ENCODE measurements around the gene FHOD3. TPM values are rescaled to one million over a fixed set of nuclear protein-coding genes. Genes with fewer than 3 reads are reported as not detected.
A peak's percentile ranks its signal among the peaks of the same experiment; 100 is the strongest.

The FHOD3 gene
- total and polyA plus RNA-seq, 7 donors = 5.4 to 98.2 (median 20.2) TPM

DNA sequence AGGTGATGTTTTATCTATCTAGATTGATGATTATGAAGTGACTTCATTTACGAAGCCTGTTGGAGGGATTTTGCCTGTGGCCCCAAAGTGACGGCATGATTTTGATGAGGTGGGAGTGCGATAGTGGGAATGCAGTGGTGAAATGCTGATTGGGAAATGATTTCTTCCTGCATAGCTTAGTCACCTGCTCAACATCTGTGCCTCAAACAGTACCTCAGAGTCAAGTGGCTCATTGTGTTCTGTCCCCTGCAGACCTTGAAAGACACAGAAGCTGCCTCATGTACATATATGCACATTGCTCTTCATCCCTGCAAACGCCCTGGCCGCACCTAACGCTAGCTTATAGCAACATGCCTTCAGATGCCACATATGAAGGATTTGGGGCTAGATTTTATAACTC, 330.1 kb downstream of the FHOD3 start:
- H3K4me1 ChIP-seq = peaks cover 15% of the 10 kb centered on the region
- no peak overlapping the region for H3K4me3 ChIP-seq
- intact Hi-C loops (cut with DNase I) = no loop called here
- H3K27ac ChIP-seq = no peak overlapping the region
- TF ChIP-seq, protein P1, sequence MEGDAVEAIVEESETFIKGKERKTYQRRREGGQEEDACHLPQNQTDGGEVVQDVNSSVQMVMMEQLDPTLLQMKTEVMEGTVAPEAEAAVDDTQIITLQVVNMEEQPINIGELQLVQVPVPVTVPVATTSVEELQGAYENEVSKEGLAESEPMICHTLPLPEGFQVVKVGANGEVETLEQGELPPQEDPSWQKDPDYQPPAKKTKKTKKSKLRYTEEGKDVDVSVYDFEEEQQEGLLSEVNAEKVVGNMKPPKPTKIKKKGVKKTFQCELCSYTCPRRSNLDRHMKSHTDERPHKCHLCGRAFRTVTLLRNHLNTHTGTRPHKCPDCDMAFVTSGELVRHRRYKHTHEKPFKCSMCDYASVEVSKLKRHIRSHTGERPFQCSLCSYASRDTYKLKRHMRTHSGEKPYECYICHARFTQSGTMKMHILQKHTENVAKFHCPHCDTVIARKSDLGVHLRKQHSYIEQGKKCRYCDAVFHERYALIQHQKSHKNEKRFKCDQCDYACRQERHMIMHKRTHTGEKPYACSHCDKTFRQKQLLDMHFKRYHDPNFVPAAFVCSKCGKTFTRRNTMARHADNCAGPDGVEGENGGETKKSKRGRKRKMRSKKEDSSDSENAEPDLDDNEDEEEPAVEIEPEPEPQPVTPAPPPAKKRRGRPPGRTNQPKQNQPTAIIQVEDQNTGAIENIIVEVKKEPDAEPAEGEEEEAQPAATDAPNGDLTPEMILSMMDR (IDR thresholded peaks at IDR 0.05) = no peak
- H3K9me3 ChIP-seq = no peaks in the 10 kb centered on the region
- H3K36me3 ChIP-seq (ENCODE audit: insufficient read depth in 1 of 2, low read depth in 1 of 2) = peaks cover 0 to 5% of the 10 kb centered on the region in 2 donors
- no peak for DNase-seq
- WGBS, 3 donors = 94 to 97% (median 96%) methylated on average over 6 of the region's 6 CpGs
- H3K27me3 ChIP-seq (ENCODE audit: insufficient read depth in 3 of 3, low read length in 2 of 3) = no peaks in the 10 kb centered on the region
- no peak for ATAC-seq

DNA sequence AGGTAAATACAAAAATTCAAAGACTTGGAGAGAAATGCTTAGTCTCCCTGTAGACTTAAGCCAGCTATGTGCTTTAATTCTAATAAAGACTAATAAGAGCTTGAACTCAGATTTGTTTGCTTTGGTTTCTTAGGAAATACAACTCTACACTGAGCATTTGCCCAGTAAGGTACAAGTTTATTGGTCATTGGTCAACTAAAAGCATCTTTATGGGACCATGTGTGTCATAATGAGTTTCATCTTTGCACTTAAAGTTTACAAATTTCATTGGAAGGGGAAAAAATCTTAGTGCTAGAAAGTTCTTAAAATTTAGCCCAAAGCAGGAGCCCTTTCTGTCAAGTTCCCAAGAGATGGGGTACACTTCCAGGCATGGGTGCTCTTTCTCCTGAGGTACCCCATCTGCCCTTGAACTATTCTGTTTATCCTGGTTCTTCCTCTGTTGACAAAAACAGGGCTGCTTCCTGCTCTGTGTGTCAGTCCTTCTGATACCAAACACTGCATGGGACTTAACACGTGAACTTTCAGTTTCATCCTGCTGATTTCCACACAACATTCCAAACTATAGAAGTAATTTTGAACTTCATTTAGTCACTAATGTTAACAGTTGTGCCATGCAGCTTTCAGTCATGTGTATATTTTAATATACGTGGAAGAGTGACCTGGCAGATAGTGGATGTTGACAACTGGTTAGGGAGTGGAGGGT, 331.1 kb downstream of the FHOD3 start:
- Histone ChIP-seq H3K27me3 (ENCODE audit: insufficient read depth in 3 of 3, low read length in 2 of 3) (no peaks in the 10 kb centered on the region), H3K27ac (peak overlapping the region; percentile 41), H3K9me3 (no peaks in the 10 kb centered on the region), H3K36me3 (ENCODE audit: insufficient read depth in 1 of 2, low read depth in 1 of 2) (peaks cover 0 to 5% of the 10 kb centered on the region in 2 donors), H3K4me1 (peaks cover 15% of the 10 kb centered on the region), H3K4me3 (no peak overlapping the region)
- TF ChIP-seq, protein P1 (IDR thresholded peaks at IDR 0.05) = no peak
- intact Hi-C loops (cut with DNase I) = no loop called here
- DNase-seq (no peak), ATAC-seq (peak; percentile 53 to 84 (median 76))
- WGBS, 3 donors = 10 to 24% (median 20%) methylated on average over 2 of the region's 2 CpGs

- WGBS, 3 donors = 29 to 51% (median 30%) methylated on average over 4 of the region's 4 CpGs
- no peak for DNase-seq
- Histone ChIP-seq H3K9me3 (no peaks in the 10 kb centered on the region), H3K36me3 (ENCODE audit: insufficient read depth in 1 of 2, low read depth in 1 of 2) (peaks cover 0 to 5% of the 10 kb centered on the region in 2 donors), H3K27ac (peak overlapping the region; percentile 41), H3K27me3 (ENCODE audit: insufficient read depth in 3 of 3, low read length in 2 of 3) (no peaks in the 10 kb centered on the region), H3K4me1 (peaks cover 15% of the 10 kb centered on the region), H3K4me3 (no peak overlapping the region)
- intact Hi-C loops (cut with DNase I) = no loop called here
- peak in 2 of 4 donors; percentile 11 to 73 for ATAC-seq
- TF ChIP-seq, protein P1 (IDR thresholded peaks at IDR 0.05) = no peak
Observed at GRCh38 chr18:36629138-36629530, 331.6 kb downstream of the FHOD3 start.

- peaks cover 0 to 5% of the 10 kb centered on the region in 2 donors for H3K36me3 ChIP-seq (ENCODE audit: insufficient read depth in 1 of 2, low read depth in 1 of 2)
- TF ChIP-seq, protein P1 (IDR thresholded peaks at IDR 0.05) = no peak
- H3K4me3 ChIP-seq = no peak overlapping the region
- intact Hi-C loops (cut with DNase I) = no loop called here
- DNase-seq (no peak), ATAC-seq (no peak)
- H3K9me3 ChIP-seq = no peaks in the 10 kb centered on the region
- H3K27me3 ChIP-seq (ENCODE audit: insufficient read depth in 3 of 3, low read length in 2 of 3) = no peaks in the 10 kb centered on the region
- H3K4me1 ChIP-seq = peaks cover 15% of the 10 kb centered on the region
- WGBS, 3 donors = 56 to 73% (median 58%) methylated on average over 4 of the region's 4 CpGs
- H3K27ac ChIP-seq = peak overlapping the region; percentile 41
Observed at GRCh38 chr18:36629836-36630235, 332.3 kb downstream of the FHOD3 start.

DNA sequence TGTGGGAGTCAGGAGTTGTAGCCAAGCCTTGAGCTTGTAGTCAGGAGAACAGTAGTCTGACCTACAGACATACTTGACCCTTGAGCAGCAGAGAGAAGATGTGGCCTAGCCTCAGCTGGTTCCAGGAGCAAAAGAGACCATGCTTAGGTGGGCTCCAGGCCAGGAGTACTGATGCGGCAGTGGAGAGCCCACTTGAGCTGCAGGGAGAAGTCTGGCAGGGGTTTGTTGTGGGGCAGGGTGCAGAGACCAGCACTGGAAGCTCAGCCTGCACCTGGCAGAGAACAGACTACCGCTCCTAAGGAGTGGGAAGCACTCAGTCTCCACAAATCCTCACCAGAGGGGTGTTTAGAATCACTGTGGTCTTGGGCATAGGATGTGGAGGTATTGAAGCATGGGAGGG, 333.4 kb downstream of the FHOD3 start:
- H3K4me3 ChIP-seq = no peak overlapping the region
- peaks cover 15% of the 10 kb centered on the region for H3K4me1 ChIP-seq
- DNase-seq (no peak), ATAC-seq (no peak)
- H3K27ac ChIP-seq = no peak overlapping the region
- TF ChIP-seq, protein P1 (IDR thresholded peaks at IDR 0.05) = no peak
- intact Hi-C loops (cut with DNase I) = no loop called here
- H3K9me3 ChIP-seq = no peaks in the 10 kb centered on the region
- peaks cover 0 to 1% of the 10 kb centered on the region in 2 donors for H3K36me3 ChIP-seq (ENCODE audit: insufficient read depth in 1 of 2, low read depth in 1 of 2)
- no peaks in the 10 kb centered on the region for H3K27me3 ChIP-seq (ENCODE audit: insufficient read depth in 3 of 3, low read length in 2 of 3)
- WGBS, 3 donors = 82 to 98% (median 92%) methylated on average over 2 of the region's 2 CpGs
